HG02970 (cell line): ENCODE measurements around the gene TRIM75.
"Not testable (repeated sequence)": the region's sequence is repeated elsewhere in the genome, so short reads cannot be mapped to it uniquely, and the experiment has no call there.

Experiments used
- ATAC-seq: cut with Tn5 transposase; IDR thresholded peaks from one replicate; pipeline ENCODE4 v1.9.1; 2021; ENCODE audit warnings: mild to moderate bottlenecking, moderate library complexity, moderate number of reproducible peaks; ENCODE audit not compliant: unreplicated experiment, low FRiP score

Gene TRIM75

DNA sequence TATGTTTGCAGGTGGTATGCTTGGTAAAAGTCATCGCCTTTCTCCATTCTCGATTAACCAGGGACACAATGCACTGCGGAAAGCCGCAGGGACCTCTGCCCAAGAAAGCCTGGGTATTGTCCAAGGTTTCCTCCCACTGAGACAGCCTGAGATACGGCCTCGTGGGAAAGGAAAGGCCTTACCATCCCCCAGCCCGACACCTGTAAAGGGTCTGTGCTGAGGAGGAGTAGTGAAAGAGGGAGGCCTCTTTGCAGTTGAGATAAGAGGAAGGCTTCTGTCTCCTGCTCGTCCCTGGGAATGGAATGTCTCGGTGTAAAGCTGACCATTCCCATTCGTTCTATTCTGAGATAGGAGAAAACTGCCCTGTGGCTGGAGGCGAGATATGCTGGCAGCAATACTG, 19.7 kb downstream of the TRIM75 start:
- ATAC-seq = not testable (repeated sequence)

- no peak for ATAC-seq
Measured at GRCh38 chr4:165077034-165077578, 23.4 kb downstream of the TRIM75 start.

GRCh38 chr4:165079476-165079875, 25.8 kb downstream of the TRIM75 start:
- no peak for ATAC-seq

- ATAC-seq = not testable (repeated sequence)
Measured at GRCh38 chr4:165084787-165085186, 31.1 kb downstream of the TRIM75 start.

DNA sequence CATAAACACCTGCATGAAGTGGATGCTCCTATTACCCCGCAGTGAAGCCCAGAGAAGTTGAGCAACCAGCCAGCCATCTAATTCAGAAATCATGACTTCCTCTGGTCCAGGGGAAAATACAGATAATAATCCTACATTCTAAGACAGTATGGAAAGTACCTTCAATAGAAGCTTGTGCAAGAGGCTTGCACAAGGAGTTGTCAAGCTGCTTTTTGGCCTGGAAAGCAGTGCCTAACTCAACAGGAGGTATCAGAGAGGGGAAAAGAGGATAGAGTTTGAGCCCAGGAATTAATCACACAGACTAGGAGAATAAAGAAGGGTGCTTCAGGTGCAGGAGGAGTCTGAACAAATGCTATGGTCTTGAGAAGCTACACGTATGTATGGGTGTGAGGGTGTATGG, 32.3 kb downstream of the TRIM75 start:
- ATAC-seq = no peak

DNA sequence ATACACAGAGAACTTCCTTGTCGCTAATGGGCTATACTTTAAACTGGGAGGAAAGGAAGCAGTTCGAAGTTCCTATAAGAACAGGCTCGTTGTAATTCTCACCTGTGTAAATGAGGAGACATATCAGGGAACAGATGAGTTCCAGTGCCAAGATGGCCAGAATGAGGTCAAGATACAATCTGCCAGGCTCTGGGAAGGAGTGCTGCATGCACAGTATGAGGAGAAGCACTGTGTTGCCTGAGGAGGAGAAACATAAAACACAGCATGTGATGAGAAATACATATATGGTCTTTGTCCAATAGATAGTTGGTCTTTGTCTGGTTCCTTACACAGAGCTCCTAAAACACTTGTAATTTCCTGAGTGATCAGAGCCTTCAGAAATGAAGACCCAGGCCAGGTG, 34.7 kb downstream of the TRIM75 start:
- ATAC-seq = no peak

GRCh38 chr4:165092187-165092586, 38.5 kb downstream of the TRIM75 start:
- ATAC-seq = not testable (repeated sequence)

- no peak for ATAC-seq
Measured at GRCh38 chr4:165094873-165095272, 41.2 kb downstream of the TRIM75 start.

DNA sequence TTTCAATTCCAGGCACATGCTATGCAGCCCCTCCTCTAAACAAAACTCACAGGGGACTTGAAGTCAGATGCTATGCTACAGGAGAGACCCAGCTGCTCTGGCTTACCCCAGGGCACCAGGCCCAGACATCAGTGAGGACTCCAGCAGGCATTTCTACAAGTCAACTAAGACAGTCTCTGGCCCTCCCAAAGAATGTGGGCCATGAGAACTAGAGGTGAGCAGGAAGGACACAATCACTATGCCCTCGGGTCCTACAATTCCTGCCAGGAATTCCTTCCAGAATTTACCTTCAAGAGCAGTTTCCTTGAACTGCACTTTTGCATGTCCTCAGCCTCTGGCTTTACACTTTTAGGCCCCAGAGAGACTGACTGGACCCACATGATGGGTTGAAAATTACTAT, 41.6 kb downstream of the TRIM75 start:
- no peak for ATAC-seq

GRCh38 chr4:165096776-165097175, 43.1 kb downstream of the TRIM75 start:
- ATAC-seq = no peak

DNA sequence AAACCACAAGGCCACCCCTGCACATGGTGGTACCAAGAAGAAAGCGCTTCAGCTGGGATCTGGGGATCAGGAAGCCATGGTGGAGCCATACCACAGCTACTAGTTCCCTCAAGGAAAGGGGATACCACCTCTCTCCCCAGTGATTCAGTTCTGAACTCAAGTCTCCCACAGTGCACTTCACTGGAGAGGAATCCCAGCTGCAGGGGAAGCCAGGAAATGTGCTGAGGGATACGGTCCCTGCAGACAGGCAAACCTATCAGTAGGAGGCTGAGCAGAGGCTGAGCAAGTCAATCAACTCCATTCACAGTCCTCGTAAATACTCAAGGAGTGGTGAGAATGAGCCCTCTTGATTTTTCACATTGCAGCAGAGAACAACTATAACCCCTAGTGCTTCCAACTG, 48.0 kb downstream of the TRIM75 start:
- ATAC-seq = no peak

DNA sequence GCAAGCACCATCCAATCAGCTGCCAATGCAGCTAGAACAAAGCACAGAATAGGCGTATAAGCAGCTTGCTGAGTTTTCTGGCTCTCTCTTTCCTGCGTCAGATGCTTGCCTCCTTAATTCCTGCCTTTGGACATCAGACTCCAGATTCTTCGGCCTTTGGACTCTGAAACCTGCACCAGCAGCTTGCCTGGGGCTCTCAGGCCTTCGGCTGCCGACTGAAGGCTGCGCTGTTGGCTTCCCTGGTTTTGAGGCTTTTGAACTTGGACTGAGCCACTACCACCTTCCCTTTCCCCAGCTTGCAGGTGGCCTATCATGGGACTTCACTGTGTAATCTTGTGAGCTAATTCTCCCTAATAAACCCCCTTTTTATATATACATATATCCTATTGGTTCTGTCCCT, 52.9 kb downstream of the TRIM75 start:
- no peak for ATAC-seq
